Panc1 (cell line): ENCODE data around the gene ATP6V0E2. TPM values are rescaled to one million over a fixed set of nuclear protein-coding genes. Genes with fewer than 3 reads are reported as not detected.

Experiments used
- ATAC-seq: fragments of 200-7000 bp; cut with Tn5 transposase; 2 replicates; pipeline ENCODE4 v1.9.1; 2020; ENCODE audit warnings: mild to moderate bottlenecking, moderate library complexity
- BruUV-seq: library from RNA; stranded (reverse); fragments of 400-500 nt; replicated peaks from 2 replicates; lab custom pipeline; 2021; lab: Mats Ljungman, UMichigan
- CTCF ChIA-PET: fragments of 300-600 bp; sonication (Branson Sonifier 250); formaldehyde crosslinking; loops from one replicate; lab custom pipeline; 2022; ENCODE audit warnings: antibody characterized with exemption; lab: Charles Lee
- POLR2A ChIA-PET: fragments of 300-600 bp; sonication (Branson Sonifier 250); formaldehyde crosslinking; loops from one replicate; lab custom pipeline; 2022; ENCODE audit warnings: antibody characterized with exemption; lab: Charles Lee
- DNase-seq: peaks from one replicate; pipeline ENCODE4 v3.0.0-alpha.2; 2010; ENCODE audit warnings: low read depth, low spot score
- H3K27ac ChIP-seq: 2 replicates; pipeline ENCODE4 v1.5.1; 2011; ENCODE audit warnings: mild to moderate bottlenecking, low read length, inconsistent platforms
- H3K27me3 ChIP-seq: fragments of 200-500 bp; sonication (Bioruptor generic); 2 replicates; pipeline ENCODE4 v1.6.0; 2014; ENCODE audit warnings: low read length, inconsistent platforms; ENCODE audit not compliant: control insufficient read depth, insufficient read depth
- H3K36me3 ChIP-seq: fragments of 200-500 bp; sonication (Bioruptor generic); 2 replicates; pipeline ENCODE4 v1.5.1; 2014; ENCODE audit warnings: inconsistent platforms, mild to moderate bottlenecking, low read length, moderate library complexity; ENCODE audit not compliant: control insufficient read depth, insufficient read depth
- H3K4me1 ChIP-seq: 2 replicates; pipeline ENCODE4 v1.5.1; 2011; ENCODE audit warnings: inconsistent platforms, mild to moderate bottlenecking, low read length, moderate library complexity; ENCODE audit not compliant: control insufficient read depth, insufficient read depth
- H3K4me3 ChIP-seq, 2 experiments: 2 replicates each; pipeline ENCODE4 v1.5.1; 2011 to 2012; ENCODE audit warnings: low read depth in 2 of 2, low read length in 2 of 2, mild to moderate bottlenecking in 2 of 2, inconsistent platforms in 1 of 2, moderate library complexity in 1 of 2
- H3K9me3 ChIP-seq: fragments of 200-500 bp; sonication (Bioruptor generic); 2 replicates; pipeline ENCODE4 v1.5.1; 2014; ENCODE audit warnings: low read depth, mild to moderate bottlenecking, inconsistent platforms, low read length, moderate library complexity; ENCODE audit not compliant: control insufficient read depth, insufficient read depth
- POLR2AphosphoS5 ChIP-seq: IDR thresholded peaks from 2 replicates; pipeline ENCODE4 v1.6.1; 2012; ENCODE audit warnings: mild to moderate bottlenecking, low read depth, low read length, moderate library complexity
- SIN3A ChIP-seq: IDR thresholded peaks from 2 replicates; pipeline ENCODE4 v1.6.1; 2012; ENCODE audit warnings: low read depth, mild to moderate bottlenecking, low read length, moderate library complexity, borderline replicate concordance; ENCODE audit not compliant: insufficient read depth
- TCF7L2 ChIP-seq: IDR thresholded peaks from 2 replicates; pipeline ENCODE4 v1.6.1; 2011; ENCODE audit warnings: mild to moderate bottlenecking, low read depth, low read length, inconsistent platforms
- in situ Hi-C: cut with HindIII; loops from 2 replicates; pipeline ENCODE4 v1.10.0; 2016; ENCODE audit warnings: low sequenced_read_pairs, low pct_unique_long_range_greater_than_20kb
- intact Hi-C: fragments of 100-400 bp; cut with micrococcal nuclease; formaldehyde crosslinking; loops from one replicate; pipeline ENCODE4 v1.10.0; 2022; ENCODE audit not compliant: unreplicated experiment
- total RNA-seq: library from RNA; stranded (reverse); gene quantifications from one replicate; pipeline ENCODE4 v1.2.1, GENCODE V29; 2021; ENCODE audit not compliant: unreplicated experiment
- TF ChIP-seq, protein P1 (sequence below): fragments of 450-650 bp; IDR thresholded peaks from 2 replicates; pipeline ENCODE4 v1.5.1; 2017; ENCODE audit warnings: mild to moderate bottlenecking
- TF ChIP-seq, protein P2 (sequence below), 2 experiments: IDR thresholded peaks; 2 replicates each; pipeline ENCODE4 v1.6.1; 2011 to 2012; ENCODE audit warnings: low read depth in 2 of 2, control low read depth in 1 of 2, low read length in 1 of 2, mild to moderate bottlenecking in 1 of 2, moderate library complexity in 1 of 2; ENCODE audit not compliant: insufficient read depth in 1 of 2

ATP6V0E2 gene
- total RNA-seq, 1 experiment from 2014 or later: 44.7 TPM

DNA sequence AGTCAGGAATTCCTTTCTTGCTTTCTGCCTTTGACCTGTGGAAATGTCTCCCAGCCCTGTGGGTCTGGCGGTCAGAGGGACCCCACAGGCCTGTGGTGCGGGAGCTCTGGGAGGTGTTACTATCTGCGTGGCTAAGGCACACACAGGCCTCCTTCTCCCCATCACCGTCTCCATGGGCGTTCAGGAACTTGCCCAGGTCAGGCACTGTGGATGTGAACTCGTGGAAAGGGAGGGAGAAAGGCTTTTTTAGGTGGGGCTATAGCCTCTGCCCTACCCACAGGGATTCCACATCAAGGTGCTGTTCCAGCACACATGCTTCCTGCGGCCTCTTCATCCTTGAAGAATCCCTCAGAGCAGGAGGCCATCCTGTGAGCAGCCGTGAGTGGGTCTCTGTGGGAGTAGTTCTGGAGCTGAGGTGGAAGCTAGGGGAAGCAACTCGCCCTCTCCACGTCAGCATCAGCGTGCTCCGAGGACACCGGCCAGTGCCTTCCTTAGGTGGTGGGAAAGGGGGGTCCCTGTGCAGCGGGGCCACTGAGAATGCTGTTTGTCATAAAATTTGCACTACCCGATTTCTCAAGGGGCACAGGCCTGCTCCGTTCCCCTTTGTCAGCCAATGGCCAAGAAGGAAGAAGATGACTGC, 7.5 kb upstream of the ATP6V0E2 start:
- Histone ChIP-seq H3K36me3 (no peaks in the 10 kb centered on the region), H3K27ac (no peak overlapping the region), H3K4me3 (no peak overlapping the region), H3K9me3 (no peaks in the 10 kb centered on the region), H3K27me3 (no peaks in the 10 kb centered on the region), H3K4me1 (no peaks in the 10 kb centered on the region)
- BruUV-seq: no TSS peak
- intact Hi-C loops (no loop called here), in situ Hi-C loops (no loop called here)
- CTCF ChIA-PET: interaction anchor here (0.5 kb wide), 1 partner anchor 1840 kb away, joined by 12 read pairs; no protein-coding TSS in a partner anchor
- ATAC-seq: no peak
- no peak for DNase-seq
- POLR2A ChIA-PET: no interaction called here
- TF ChIP-seq, protein P1, sequence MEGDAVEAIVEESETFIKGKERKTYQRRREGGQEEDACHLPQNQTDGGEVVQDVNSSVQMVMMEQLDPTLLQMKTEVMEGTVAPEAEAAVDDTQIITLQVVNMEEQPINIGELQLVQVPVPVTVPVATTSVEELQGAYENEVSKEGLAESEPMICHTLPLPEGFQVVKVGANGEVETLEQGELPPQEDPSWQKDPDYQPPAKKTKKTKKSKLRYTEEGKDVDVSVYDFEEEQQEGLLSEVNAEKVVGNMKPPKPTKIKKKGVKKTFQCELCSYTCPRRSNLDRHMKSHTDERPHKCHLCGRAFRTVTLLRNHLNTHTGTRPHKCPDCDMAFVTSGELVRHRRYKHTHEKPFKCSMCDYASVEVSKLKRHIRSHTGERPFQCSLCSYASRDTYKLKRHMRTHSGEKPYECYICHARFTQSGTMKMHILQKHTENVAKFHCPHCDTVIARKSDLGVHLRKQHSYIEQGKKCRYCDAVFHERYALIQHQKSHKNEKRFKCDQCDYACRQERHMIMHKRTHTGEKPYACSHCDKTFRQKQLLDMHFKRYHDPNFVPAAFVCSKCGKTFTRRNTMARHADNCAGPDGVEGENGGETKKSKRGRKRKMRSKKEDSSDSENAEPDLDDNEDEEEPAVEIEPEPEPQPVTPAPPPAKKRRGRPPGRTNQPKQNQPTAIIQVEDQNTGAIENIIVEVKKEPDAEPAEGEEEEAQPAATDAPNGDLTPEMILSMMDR: no peak
- TF ChIP-seq, protein P2, sequence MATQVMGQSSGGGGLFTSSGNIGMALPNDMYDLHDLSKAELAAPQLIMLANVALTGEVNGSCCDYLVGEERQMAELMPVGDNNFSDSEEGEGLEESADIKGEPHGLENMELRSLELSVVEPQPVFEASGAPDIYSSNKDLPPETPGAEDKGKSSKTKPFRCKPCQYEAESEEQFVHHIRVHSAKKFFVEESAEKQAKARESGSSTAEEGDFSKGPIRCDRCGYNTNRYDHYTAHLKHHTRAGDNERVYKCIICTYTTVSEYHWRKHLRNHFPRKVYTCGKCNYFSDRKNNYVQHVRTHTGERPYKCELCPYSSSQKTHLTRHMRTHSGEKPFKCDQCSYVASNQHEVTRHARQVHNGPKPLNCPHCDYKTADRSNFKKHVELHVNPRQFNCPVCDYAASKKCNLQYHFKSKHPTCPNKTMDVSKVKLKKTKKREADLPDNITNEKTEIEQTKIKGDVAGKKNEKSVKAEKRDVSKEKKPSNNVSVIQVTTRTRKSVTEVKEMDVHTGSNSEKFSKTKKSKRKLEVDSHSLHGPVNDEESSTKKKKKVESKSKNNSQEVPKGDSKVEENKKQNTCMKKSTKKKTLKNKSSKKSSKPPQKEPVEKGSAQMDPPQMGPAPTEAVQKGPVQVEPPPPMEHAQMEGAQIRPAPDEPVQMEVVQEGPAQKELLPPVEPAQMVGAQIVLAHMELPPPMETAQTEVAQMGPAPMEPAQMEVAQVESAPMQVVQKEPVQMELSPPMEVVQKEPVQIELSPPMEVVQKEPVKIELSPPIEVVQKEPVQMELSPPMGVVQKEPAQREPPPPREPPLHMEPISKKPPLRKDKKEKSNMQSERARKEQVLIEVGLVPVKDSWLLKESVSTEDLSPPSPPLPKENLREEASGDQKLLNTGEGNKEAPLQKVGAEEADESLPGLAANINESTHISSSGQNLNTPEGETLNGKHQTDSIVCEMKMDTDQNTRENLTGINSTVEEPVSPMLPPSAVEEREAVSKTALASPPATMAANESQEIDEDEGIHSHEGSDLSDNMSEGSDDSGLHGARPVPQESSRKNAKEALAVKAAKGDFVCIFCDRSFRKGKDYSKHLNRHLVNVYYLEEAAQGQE (IDR thresholded peaks at IDR 0.05; ENCODE audit: insufficient read depth in 1 of 2, low read depth in 2 of 2, low read length in 1 of 2): no peak
- no peak for TF ChIP-seq SIN3A
- no peak for TF ChIP-seq TCF7L2
- TF ChIP-seq POLR2AphosphoS5: no peak

- no TSS peak for BruUV-seq
- no peaks in the 10 kb centered on the region for H3K27me3 ChIP-seq
- in situ Hi-C loops: no loop called here
- TF ChIP-seq, protein P2 (IDR thresholded peaks at IDR 0.05; ENCODE audit: insufficient read depth in 1 of 2, low read depth in 2 of 2, low read length in 1 of 2): no peak
- TF ChIP-seq, protein P1: no peak
- no peak for TF ChIP-seq SIN3A
- no peak for TF ChIP-seq TCF7L2
- TF ChIP-seq POLR2AphosphoS5: no peak
- intact Hi-C loops: no loop called here
- DNase-seq: no peak
- H3K9me3 ChIP-seq: no peaks in the 10 kb centered on the region
- ChIA-PET POLR2A (no interaction called here), CTCF (interaction anchor here (0.5 kb wide), 1 partner anchor 1839 kb away, joined by 12 read pairs; no protein-coding TSS in a partner anchor)
- no peak overlapping the region for H3K4me3 ChIP-seq
- no peak for ATAC-seq
- no peaks in the 10 kb centered on the region for H3K36me3 ChIP-seq
- no peaks in the 10 kb centered on the region for H3K4me1 ChIP-seq
- H3K27ac ChIP-seq: no peak overlapping the region
Measured at GRCh38 chr7:149866779-149867447, 6.9 kb upstream of the ATP6V0E2 start.
